H1 (cell line): ENCODE measurements around the gene CFHR1.

Experiments used
- BRCA1 ChIP-seq: IDR thresholded peaks from 2 replicates; pipeline ENCODE4 v1.6.1; 2012; ENCODE audit warnings: low read depth, low read length, improper control_type of control experiment
- CHD2 ChIP-seq: IDR thresholded peaks from 2 replicates; pipeline ENCODE4 v1.6.1; 2012; ENCODE audit warnings: low read length, improper control_type of control experiment
- CTCF ChIP-seq, 3 experiments: IDR thresholded peaks; 1 replicate in 2 of 3; 2 replicates in 1 of 3; pipeline versions ENCODE4 v1.5.1 to v1.6.1; 2011; ENCODE audit warnings: low read length in 3 of 3, mild to moderate bottlenecking in 3 of 3, inconsistent platforms in 2 of 3, low read depth in 1 of 3, moderate library complexity in 1 of 3; ENCODE audit not compliant: insufficient read depth in 1 of 3; ENCODE audit errors: control extremely low read depth in 1 of 3
- EZH2 ChIP-seq: fragments of 200-600 bp; sonication (generic); IDR thresholded peaks from 2 replicates; pipeline ENCODE4 v1.7.1; 2012; ENCODE audit warnings: low read depth, mild to moderate bottlenecking, moderate library complexity, low read length, inconsistent platforms; ENCODE audit not compliant: severe bottlenecking
- KDM5A ChIP-seq: fragments of 200-600 bp; IDR thresholded peaks from 2 replicates; pipeline ENCODE4 v1.7.1; 2012; ENCODE audit warnings: mild to moderate bottlenecking, low read length, inconsistent platforms, mixed read lengths
- MAFK ChIP-seq: IDR thresholded peaks from 2 replicates; pipeline ENCODE4 v1.6.1; 2012; ENCODE audit warnings: low read depth, mild to moderate bottlenecking, improper control_type of control experiment, low read length
- SP1 ChIP-seq: IDR thresholded peaks from 2 replicates; pipeline ENCODE4 v1.6.1; 2011; ENCODE audit warnings: low read depth, low read length

- TF ChIP-seq CHD2 (no peak), SP1 (no peak), CTCF (IDR thresholded peaks at IDR 0.05; ENCODE audit: control extremely low read depth in 1 of 3, insufficient read depth in 1 of 3, low read depth in 1 of 3, low read length in 3 of 3) (no peak), EZH2 (no peak), KDM5A (no peak), BRCA1 (no peak), MAFK (no peak)
These were observed 53.9 kb downstream of the CFHR1 start for GRCh38 chr1:196873385-196873784.
